Measurements from ENCODE around the gene WFDC1.

The WFDC1 gene

GRCh38 chr16:84266451-84266850 lies 28.2 kb upstream of the WFDC1 start:
- TF ChIP-seq ZNF274 (IDR thresholded peaks at IDR 0.05; ENCODE audit: low read depth, low read length) = no peak
- H3K4me3 ChIP-seq (ENCODE audit: low read length) = no peak overlapping the region

DNA sequence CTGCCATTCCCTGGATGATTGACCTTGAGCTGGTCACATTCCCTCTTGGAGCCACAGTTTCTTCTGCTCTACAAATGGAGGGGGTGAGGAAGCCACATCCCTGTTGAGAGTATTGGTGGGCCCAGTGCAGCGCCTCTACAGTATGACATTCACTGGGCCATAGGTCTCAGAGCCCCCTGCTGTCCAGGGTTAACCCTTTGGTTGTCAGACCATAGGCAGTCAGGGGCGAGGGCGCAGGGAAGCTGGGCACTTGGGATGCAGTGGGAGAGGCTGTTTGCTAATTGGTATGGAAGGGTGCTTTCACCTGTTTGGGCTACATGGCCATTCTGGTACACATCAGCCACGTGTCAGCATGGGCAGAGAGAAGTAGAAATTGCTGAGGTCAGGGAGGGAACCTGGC lies 27.3 kb upstream of the WFDC1 start:
- TF ChIP-seq ZNF274 (IDR thresholded peaks at IDR 0.05; ENCODE audit: low read depth, low read length) = no peak
- H3K4me3 ChIP-seq (ENCODE audit: low read length) = no peak overlapping the region

GRCh38 chr16:84268291-84269040 lies 26.2 kb upstream of the WFDC1 start:
- H3K4me3 ChIP-seq (ENCODE audit: low read length) = no peak overlapping the region
- TF ChIP-seq ZNF274 (IDR thresholded peaks at IDR 0.05; ENCODE audit: low read depth, low read length) = no peak

- no peak overlapping the region for H3K4me3 ChIP-seq (ENCODE audit: low read length)
- no peak for TF ChIP-seq ZNF274 (IDR thresholded peaks at IDR 0.05; ENCODE audit: low read depth, low read length)
Observed at GRCh38 chr16:84270071-84270470, 24.6 kb upstream of the WFDC1 start.

DNA sequence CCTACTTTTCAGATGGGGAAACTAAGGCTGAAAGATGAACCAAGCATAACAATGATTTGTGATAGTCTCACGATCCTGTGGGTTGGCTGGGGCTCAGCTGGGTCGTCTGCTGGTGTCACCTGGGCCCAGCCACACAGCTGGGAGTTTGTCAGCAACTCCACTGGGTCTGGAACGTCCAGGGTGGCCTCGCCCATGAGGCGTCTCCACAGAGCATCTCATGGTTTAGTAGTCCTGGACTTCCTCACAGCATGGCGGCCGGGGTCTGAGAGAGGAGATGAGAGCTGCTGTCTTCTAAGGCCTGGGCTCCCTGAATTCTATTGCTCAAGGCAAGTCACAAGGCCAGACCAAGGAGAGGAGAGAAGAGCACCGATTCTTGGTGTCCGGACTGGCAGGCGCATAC lies 24.1 kb upstream of the WFDC1 start:
- TF ChIP-seq ZNF274 (IDR thresholded peaks at IDR 0.05; ENCODE audit: low read depth, low read length) = no peak

DNA sequence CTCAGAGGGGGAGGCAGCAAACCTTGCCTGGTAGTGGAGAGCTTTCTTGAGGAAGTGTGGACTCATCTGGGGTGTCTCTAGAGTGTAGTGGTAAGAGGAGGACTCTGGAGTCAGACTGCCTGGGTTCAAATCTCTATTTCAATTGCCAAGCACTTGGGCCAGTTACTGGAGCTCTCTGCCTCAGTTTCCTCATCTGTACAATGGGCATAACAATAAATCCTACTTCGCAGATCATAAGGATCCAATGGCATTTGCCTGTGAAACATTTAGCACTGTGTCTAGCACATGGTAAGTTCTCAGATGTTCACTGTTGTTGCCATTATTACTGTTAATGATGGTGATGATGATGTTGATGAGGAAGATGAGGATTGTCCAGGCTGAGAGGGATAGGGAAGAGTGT lies 23.6 kb upstream of the WFDC1 start:
- TF ChIP-seq ZNF274 (IDR thresholded peaks at IDR 0.05; ENCODE audit: low read depth, low read length) = no peak

More for the DNA sequence above, 24.1 kb upstream of the WFDC1 start:
- H3K4me3 ChIP-seq (ENCODE audit: low read length) = no peak overlapping the region

GRCh38 chr16:84271866-84272265 lies 22.8 kb upstream of the WFDC1 start:
- no peak for TF ChIP-seq ZNF274 (IDR thresholded peaks at IDR 0.05; ENCODE audit: low read depth, low read length)
- H3K4me3 ChIP-seq (ENCODE audit: low read length) = no peak overlapping the region

More for the DNA sequence above, 23.6 kb upstream of the WFDC1 start:
- H3K4me3 ChIP-seq (ENCODE audit: low read length) = no peak overlapping the region

- no peak overlapping the region for H3K4me3 ChIP-seq (ENCODE audit: low read length)
- TF ChIP-seq ZNF274 (IDR thresholded peaks at IDR 0.05; ENCODE audit: low read depth, low read length) = no peak
Observed at GRCh38 chr16:84272740-84273320, 21.8 kb upstream of the WFDC1 start.

DNA sequence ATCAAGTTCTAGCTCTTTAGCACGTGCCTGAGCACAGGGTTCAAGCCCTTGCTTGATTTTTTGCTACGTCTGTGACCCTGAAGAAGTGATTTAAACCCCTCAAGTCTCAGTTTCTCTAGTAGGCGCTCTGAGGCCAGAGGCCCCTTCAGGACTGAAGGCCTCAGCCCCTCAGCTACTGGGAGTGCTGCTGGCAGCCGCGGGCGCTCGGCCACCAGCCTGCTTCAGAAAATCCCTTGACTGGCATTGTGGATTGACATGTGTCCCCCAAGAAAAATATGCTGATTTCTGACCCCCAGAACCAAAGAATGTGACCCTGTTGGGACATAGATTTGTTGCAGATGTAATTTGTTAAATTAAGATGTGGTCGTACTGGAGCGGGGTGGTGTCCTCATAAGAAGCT lies 20.2 kb upstream of the WFDC1 start:
- no peak overlapping the region for H3K4me3 ChIP-seq (ENCODE audit: low read length)
- TF ChIP-seq ZNF274 (IDR thresholded peaks at IDR 0.05; ENCODE audit: low read depth, low read length) = no peak

DNA sequence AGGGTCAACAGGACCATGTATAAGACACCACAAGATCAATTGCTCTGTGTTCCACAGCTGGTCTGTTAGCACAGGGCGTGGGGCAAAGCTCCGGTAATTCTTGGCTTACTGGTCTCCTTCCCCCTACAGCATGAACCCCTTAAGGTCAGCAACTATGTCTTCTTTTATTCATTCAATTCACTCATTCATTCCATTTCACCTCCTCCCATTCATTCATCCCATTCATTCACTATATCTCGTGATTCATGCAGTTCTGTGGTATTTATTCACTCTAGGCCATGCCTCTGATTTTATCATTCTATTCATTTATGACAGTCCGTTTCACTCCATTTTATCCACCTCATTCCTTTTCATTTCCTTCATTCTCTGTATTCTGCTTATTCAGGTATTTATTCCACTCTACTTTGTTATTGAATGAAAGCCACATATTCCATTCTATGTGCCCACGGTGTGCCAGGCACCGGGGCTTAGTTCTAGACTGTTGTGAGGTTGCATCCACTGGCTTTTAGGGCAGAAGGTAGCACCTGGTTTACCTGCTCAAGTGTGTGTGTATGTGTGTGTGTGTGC lies 19.0 kb upstream of the WFDC1 start:
- TF ChIP-seq ZNF274 (IDR thresholded peaks at IDR 0.05; ENCODE audit: low read depth, low read length) = no peak
- H3K4me3 ChIP-seq (ENCODE audit: low read length) = no peak overlapping the region

DNA sequence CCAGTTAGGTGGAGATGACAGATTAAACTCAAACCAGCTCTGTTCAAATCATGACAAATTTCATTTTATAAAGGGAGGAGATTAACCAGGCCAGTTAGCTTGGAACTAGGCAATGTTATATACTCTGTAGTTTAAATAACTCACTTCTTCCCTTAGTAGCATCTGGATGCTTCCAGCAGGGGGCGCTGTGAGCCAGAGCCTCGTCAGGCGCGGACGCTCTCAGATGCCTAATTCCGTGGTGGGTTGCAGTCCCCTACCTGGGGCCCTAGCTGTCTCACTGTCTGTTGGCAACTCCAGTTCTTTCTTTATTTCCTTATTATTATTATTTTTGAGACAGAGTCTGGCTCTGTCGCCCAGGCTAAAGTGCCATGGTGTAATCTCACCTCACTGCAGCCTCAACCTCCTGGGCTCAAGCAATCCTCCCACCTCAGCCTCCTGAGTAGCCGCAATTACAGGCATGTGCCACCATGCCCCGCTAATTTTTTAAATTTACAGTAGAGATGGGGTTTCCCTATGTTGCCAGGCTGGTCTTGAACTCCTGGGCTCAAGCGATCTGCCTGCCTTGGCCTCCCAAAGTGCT lies 17.3 kb upstream of the WFDC1 start:
- no peak for TF ChIP-seq ZNF274 (IDR thresholded peaks at IDR 0.05; ENCODE audit: low read depth, low read length)
- H3K4me3 ChIP-seq (ENCODE audit: low read length) = no peak overlapping the region

DNA sequence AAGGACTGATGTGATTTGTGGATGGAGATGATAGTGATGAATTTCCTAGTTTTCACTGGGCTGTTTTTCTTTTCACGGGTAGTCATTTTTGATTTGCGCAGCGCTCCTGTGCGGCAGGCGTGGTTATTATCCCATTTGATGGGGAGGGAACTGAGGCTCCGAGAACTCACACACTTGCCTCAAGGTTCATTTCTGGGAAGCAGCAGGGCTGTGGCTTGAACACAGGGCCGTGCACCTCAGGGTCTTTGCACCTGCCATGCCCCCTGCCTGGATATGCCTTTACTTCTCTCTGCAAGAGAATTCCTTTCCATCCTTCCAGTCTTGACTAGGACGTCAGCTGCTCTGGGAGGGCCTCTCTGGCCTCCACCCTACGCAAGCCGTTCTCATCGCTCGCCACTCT lies 16.3 kb upstream of the WFDC1 start:
- no peak overlapping the region for H3K4me3 ChIP-seq (ENCODE audit: low read length)
- TF ChIP-seq ZNF274 (IDR thresholded peaks at IDR 0.05; ENCODE audit: low read depth, low read length) = no peak

- no peak overlapping the region for H3K4me3 ChIP-seq (ENCODE audit: low read length)
- TF ChIP-seq ZNF274 (IDR thresholded peaks at IDR 0.05; ENCODE audit: low read depth, low read length) = no peak
Observed at GRCh38 chr16:84278968-84279367, 15.7 kb upstream of the WFDC1 start.

- no peak for TF ChIP-seq ZNF274 (IDR thresholded peaks at IDR 0.05; ENCODE audit: low read depth, low read length)
Observed at GRCh38 chr16:84279881-84280280, 14.8 kb upstream of the WFDC1 start.

GRCh38 chr16:84281074-84281473 lies 13.6 kb upstream of the WFDC1 start:
- H3K4me3 ChIP-seq (ENCODE audit: low read length) = no peak overlapping the region
- TF ChIP-seq ZNF274 (IDR thresholded peaks at IDR 0.05; ENCODE audit: low read depth, low read length) = no peak

More at GRCh38 chr16:84279881-84280280, 14.8 kb upstream of the WFDC1 start:
- H3K4me3 ChIP-seq (ENCODE audit: low read length) = no peak overlapping the region

Measured in GM08714 (cell line).